ENCODE results near the gene YBX2.

YBX2 gene

GRCh38 chr17:7252176-7253043 lies 42.0 kb downstream of the YBX2 start, which contains the start of gene ELP5 (continued):
- TF ChIP-seq ZNF48 (tag by site-specific recombination; IDR thresholded peaks at IDR 0.05), result no peak
- 0 out of 2 replicates have a peak, but pooled peaks have one; percentile 16 for TF ChIP-seq ZBTB44 (tag by site-specific recombination; IDR thresholded peaks at IDR 0.05)
- no peak for TF ChIP-seq ZNF837 (tag by site-specific recombination; IDR thresholded peaks at IDR 0.05)
- TF ChIP-seq ZNF670 (tag by site-specific recombination; IDR thresholded peaks at IDR 0.05; ENCODE audit: low read depth), result no peak
- TF ChIP-seq ZNF768 (tag by site-specific recombination; IDR thresholded peaks at IDR 0.05), result no peak
- TF ChIP-seq SP3 (tag by site-specific recombination; IDR thresholded peaks at IDR 0.05), result peak; percentile 96
- TF ChIP-seq PRDM6 (tag by site-specific recombination; IDR thresholded peaks at IDR 0.05), result no peak
- peak; percentile 57; the same call in 1 of the 2 replicates for TF ChIP-seq ZNF610 (tag by site-specific recombination; IDR thresholded peaks at IDR 0.05; ENCODE audit: borderline replicate concordance)
- TF ChIP-seq ZNF561 (tag by site-specific recombination; IDR thresholded peaks at IDR 0.05; ENCODE audit: borderline replicate concordance), result peak; percentile 95
- peak; percentile 64; the same call in 1 of the 2 replicates for TF ChIP-seq KLF7 (tag by site-specific recombination; IDR thresholded peaks at IDR 0.05; ENCODE audit: borderline replicate concordance)
- TF ChIP-seq ZNF580 (tag by site-specific recombination; IDR thresholded peaks at IDR 0.05), result 0 out of 2 replicates have a peak, but pooled peaks have one; percentile 56
- no peak for TF ChIP-seq ZBTB1 (tag by site-specific recombination; IDR thresholded peaks at IDR 0.05)
- TF ChIP-seq ZNF433 (tag by site-specific recombination; IDR thresholded peaks at IDR 0.05; ENCODE audit: low read depth), result no peak
- peak; percentile 99 for TF ChIP-seq GLIS2 (tag by site-specific recombination; IDR thresholded peaks at IDR 0.05)
- TF ChIP-seq ZNF785 (tag by site-specific recombination; IDR thresholded peaks at IDR 0.05), result no peak
- TF ChIP-seq SALL2 (tag by site-specific recombination; IDR thresholded peaks at IDR 0.05; ENCODE audit: borderline replicate concordance), result no peak
- 0 out of 2 replicates have a peak, but pooled peaks have one; percentile 56 for TF ChIP-seq SCRT2 (tag by site-specific recombination; IDR thresholded peaks at IDR 0.05)
- TF ChIP-seq AEBP2 (tag by site-specific recombination; IDR thresholded peaks at IDR 0.05; ENCODE audit: borderline replicate concordance), result no peak
- no peak for TF ChIP-seq ZNF555 (tag by site-specific recombination; conservative IDR thresholded peaks at IDR 0.05)
- TF ChIP-seq ZNF626 (tag by site-specific recombination; IDR thresholded peaks at IDR 0.05), result no peak
- peak; percentile 83; the same call in 1 of the 2 replicates for TF ChIP-seq BCL11B (tag by site-specific recombination; IDR thresholded peaks at IDR 0.05; ENCODE audit: low read depth)
- TF ChIP-seq YY2 (tag by site-specific recombination; IDR thresholded peaks at IDR 0.05), result peak; percentile 48
- TF ChIP-seq ZFP3 (tag by site-specific recombination; IDR thresholded peaks at IDR 0.05; ENCODE audit: low read depth), result no peak
- TF ChIP-seq FEZF1 (tag by site-specific recombination; IDR thresholded peaks at IDR 0.05), result peak; percentile 21; the same call in 1 of the 2 replicates
- TF ChIP-seq ZNF302 (tag by site-specific recombination; IDR thresholded peaks at IDR 0.05; ENCODE audit: low read depth), result no peak
- peak; percentile 95 for TF ChIP-seq GLIS1 (tag by site-specific recombination; IDR thresholded peaks at IDR 0.05)
- TF ChIP-seq ZNF274 (IDR thresholded peaks at IDR 0.05; ENCODE audit: low read length), result no peak
- no peak for TF ChIP-seq ZNF274 (tag by site-specific recombination; IDR thresholded peaks at IDR 0.05; ENCODE audit: borderline replicate concordance)
- TF ChIP-seq ZNF426 (tag by site-specific recombination; IDR thresholded peaks at IDR 0.05), result no peak
- TF ChIP-seq OSR2 (tag by site-specific recombination; IDR thresholded peaks at IDR 0.05), result no peak
- TF ChIP-seq ZSCAN16 (tag by site-specific recombination; IDR thresholded peaks at IDR 0.05), result no peak
- TF ChIP-seq ZNF138 (tag by site-specific recombination; IDR thresholded peaks at IDR 0.05; ENCODE audit: borderline replicate concordance), result no peak

Measured in HEK293 (cell line).